IgD-negative memory B cell (primary cell): ENCODE measurements around the gene HIC1. TPM values are rescaled to one million over a fixed set of nuclear protein-coding genes. Genes with fewer than 3 reads are reported as not detected.
A peak's percentile ranks its signal among the peaks of the same experiment; 100 is the strongest.

Experiments used
- H3K27ac Mint-ChIP-seq, 3 donors: one replicate each; pipeline ENCODE4 v1.8.0; 2020 to 2022; ENCODE audit warnings: mild to moderate bottlenecking in 3 of 3, mixed read lengths in 3 of 3, moderate library complexity in 1 of 3
- H3K27me3 Mint-ChIP-seq: one replicate; pipeline ENCODE4 v1.8.0; 2021; ENCODE audit warnings: mixed read lengths
- H3K36me3 Mint-ChIP-seq: one replicate; pipeline ENCODE4 v1.8.0; 2020; ENCODE audit warnings: mild to moderate bottlenecking, mixed read lengths
- H3K4me1 Mint-ChIP-seq, 3 donors: one replicate each; pipeline ENCODE4 v1.8.0; 2020 to 2022; ENCODE audit warnings: mixed read lengths in 3 of 3, mild to moderate bottlenecking in 1 of 3
- H3K4me3 Mint-ChIP-seq, 4 donors: one replicate each; pipeline ENCODE4 v1.8.0; 2020 to 2022; ENCODE audit warnings: mild to moderate bottlenecking in 4 of 4, mixed read lengths in 4 of 4, moderate library complexity in 3 of 4
- H3K9me3 Mint-ChIP-seq, 3 donors: one replicate each; pipeline ENCODE4 v1.8.0; 2020 to 2021; ENCODE audit warnings: mixed read lengths in 3 of 3, mild to moderate bottlenecking in 1 of 3
- polyA plus RNA-seq: library from polyadenylated mRNA; unstranded; fragments of 300-500 nt; fragmentation: Illumina TruSeq; gene quantifications from one replicate; pipeline ENCODE4 v1.2.3, GENCODE V29; 2021

HIC1 gene
- polyA plus RNA-seq, 1 donor from 2014 or later = 0.88 TPM

DNA sequence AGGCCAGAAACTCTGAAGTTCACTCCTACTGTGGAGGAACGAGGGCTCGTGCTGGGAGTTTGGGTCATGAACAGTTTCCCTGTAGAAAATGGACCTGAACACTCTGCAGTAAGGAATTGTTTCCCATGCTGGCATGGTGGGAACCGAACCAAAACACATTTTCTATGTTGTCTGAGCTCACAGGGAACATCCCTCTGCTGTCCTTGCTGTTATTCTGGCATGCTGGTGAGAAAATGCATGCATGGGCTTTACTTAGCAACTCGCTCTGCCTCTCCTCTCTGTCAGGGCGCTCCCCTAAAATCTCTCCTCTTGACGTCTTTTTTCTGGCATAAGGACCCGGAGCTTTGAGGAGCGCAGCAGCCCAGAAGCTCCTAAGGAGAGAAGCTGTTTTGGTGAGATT lies 35.2 kb upstream of the HIC1 start:
- peaks cover 3 to 13% (median 12%) of the 10 kb centered on the region in 3 donors for H3K4me1 Mint-ChIP-seq
- H3K9me3 Mint-ChIP-seq = no peaks in the 10 kb centered on the region
- H3K36me3 Mint-ChIP-seq = no peaks in the 10 kb centered on the region
- H3K27ac Mint-ChIP-seq = peak overlapping the region in 1 of 3 donors; percentile 82
- peaks cover 22% of the 10 kb centered on the region for H3K27me3 Mint-ChIP-seq
- H3K4me3 Mint-ChIP-seq = no peak overlapping the region

DNA sequence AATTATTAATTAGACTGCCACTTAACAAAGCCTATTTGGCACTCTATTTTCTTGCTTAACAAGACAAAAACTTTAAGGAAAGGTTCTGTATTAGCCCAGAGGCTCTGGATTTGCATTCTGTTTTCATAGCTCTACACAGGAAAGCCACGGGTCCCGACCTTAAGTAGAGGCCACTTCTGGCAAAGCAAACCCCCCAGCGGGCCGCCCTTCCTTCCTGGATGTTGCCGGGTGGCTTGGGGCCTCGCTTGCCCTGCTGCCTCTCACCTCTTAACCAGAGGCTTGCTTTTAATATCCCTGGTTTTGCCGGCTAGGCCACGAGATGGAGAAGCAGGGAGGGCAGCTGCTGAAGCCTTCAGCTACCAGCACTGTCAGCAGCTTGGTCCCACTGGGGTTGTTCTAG lies 34.2 kb upstream of the HIC1 start:
- no peak overlapping the region for H3K27ac Mint-ChIP-seq
- no peaks in the 10 kb centered on the region for H3K36me3 Mint-ChIP-seq
- H3K9me3 Mint-ChIP-seq = no peaks in the 10 kb centered on the region
- peaks cover 21% of the 10 kb centered on the region for H3K27me3 Mint-ChIP-seq
- H3K4me1 Mint-ChIP-seq = peaks cover 6 to 13% (median 12%) of the 10 kb centered on the region in 3 donors
- H3K4me3 Mint-ChIP-seq = no peak overlapping the region

DNA sequence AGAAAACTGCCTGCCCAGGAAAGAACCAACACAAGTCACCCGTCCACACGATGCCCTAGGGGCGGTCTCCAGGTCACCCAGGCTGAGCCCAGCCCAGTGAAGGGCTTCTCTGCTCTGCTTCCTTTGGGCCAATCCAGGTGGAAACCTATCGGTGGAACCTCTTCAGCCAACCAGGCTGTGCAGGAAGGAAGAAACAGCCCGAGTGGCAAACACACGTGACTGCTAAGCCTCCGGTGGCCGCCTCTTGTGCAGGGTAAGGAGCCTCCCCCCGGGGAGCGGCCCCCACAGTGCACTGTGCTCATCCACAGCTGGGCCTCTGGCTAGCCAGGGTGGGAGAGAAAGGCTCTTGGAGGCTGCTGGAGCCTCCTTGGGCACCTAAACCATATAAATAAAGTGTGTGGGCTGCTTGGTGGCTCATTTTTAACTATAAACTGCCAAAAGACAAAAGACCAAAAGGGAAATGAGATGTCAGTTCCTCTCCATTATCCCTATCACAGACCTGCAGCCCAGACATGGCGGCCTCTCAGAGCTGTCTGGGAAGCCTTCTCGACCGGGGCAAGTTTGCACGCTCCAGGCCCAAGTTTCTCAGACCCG lies 32.2 kb upstream of the HIC1 start:
- Mint-ChIP-seq H3K36me3 (no peaks in the 10 kb centered on the region), H3K27ac (no peak overlapping the region), H3K4me3 (peak overlapping the region; percentile 41 to 69 (median 48)), H3K27me3 (peaks cover 34% of the 10 kb centered on the region), H3K4me1 (peaks cover 6 to 18% (median 15%) of the 10 kb centered on the region in 3 donors), H3K9me3 (no peaks in the 10 kb centered on the region)

DNA sequence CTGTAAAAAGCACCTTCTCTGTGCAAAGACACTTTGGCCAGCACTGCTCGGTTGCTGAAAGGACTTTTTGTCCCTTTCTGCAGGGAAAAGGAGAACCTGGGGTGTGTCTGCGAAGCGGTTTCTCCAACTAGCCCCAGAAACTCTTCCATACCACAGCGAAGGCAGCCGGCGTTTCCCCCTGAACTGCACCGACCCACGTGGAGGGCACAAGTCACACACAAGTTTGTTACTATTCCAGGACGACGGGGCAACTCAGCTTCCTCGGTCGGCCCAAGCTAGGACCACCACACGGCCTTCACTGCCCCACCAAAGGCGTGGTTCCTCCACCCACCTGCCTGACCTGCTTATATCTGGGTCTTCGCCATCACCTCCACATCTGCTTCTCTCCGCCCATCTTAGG lies 31.6 kb upstream of the HIC1 start:
- H3K27me3 Mint-ChIP-seq = peaks cover 38% of the 10 kb centered on the region
- H3K4me1 Mint-ChIP-seq = peaks cover 4 to 18% (median 13%) of the 10 kb centered on the region in 3 donors
- no peaks in the 10 kb centered on the region for H3K36me3 Mint-ChIP-seq
- H3K4me3 Mint-ChIP-seq = peak overlapping the region; percentile 5 to 69 (median 32)
- no peaks in the 10 kb centered on the region for H3K9me3 Mint-ChIP-seq
- no peak overlapping the region for H3K27ac Mint-ChIP-seq

DNA sequence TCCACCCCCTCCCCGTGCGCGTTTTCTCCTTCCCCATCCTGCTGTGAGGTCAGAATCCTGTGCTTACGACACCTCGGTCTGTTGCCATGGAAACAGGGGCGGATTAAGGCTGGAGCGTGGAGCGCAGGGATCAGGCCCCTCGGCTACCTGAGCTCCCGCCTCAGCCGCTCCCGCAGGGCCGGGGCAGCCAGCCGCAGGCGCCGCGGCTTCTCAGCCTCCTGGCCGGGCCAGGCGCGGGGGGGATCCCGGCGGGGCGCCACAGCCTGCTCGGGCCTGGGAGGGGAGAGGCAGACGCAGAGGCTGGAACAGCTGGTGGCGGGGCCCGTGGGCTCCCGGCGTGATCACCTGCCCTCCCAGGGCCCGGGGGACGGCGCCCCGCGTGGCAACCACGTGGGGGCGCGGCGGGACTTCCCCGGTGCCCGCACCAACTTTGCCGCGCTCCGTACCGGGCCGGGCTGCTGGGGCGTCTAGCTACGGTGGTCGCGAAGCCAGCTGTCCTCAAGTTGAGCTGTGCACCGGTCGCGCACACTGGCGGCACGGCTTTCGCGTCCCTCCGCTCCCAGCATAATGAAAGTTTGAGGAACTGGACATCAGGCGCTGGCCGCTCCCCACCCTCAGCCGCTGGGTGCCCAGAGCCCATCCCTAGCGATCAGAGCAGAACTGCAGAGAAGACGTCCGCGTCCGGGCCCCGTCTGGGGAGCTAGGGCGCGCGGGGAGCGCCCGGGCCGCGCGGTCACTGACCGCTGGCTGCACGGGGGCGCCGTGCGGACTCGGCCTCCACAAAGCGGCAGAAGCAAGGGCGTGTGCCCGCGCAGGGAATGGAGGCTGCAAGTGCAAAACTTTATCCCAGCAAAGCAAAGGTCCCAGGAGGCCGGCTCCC lies 31.0 kb upstream of the HIC1 start:
- peaks cover 4 to 18% (median 13%) of the 10 kb centered on the region in 3 donors for H3K4me1 Mint-ChIP-seq
- H3K27me3 Mint-ChIP-seq = peaks cover 41% of the 10 kb centered on the region
- H3K36me3 Mint-ChIP-seq = no peaks in the 10 kb centered on the region
- no peak overlapping the region for H3K27ac Mint-ChIP-seq
- peak overlapping the region in 3 of 4 donors; percentile 68 to 94 (median 70) for H3K4me3 Mint-ChIP-seq
- H3K9me3 Mint-ChIP-seq = no peaks in the 10 kb centered on the region

DNA sequence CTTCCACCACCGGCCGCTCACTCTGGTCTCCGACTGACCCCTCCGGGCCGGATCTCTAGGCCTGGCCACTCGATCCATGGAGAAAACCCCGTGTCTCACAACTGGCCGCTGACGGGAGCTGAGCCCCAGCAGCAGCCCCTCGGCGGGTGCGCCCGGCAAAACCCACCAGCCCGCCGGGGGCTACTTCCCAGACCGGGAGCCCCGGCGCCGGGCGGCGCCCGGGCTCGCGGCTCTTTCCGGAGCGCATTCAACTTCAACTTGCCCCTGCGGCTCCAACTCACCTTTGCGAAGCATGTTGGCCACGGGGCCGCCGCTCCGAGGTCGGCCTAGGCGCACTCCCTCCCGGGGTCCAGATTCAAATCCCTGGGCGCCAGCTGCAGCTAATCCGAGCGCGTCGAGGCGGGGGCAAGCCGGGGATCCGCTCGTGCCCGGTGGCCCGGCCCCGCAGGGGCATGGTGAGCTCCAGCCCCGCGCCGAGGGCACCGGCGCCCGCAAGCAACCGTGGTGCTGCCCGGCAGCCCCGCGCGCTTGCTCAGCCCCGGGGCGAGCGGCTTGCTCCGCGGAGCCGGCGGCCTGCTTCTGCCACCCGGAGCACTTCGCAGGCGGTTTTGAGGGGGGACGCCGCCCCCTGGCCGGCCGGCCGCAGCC lies 30.2 kb upstream of the HIC1 start:
- Mint-ChIP-seq H3K27me3 (peaks cover 39% of the 10 kb centered on the region), H3K4me1 (peaks cover 4 to 18% (median 13%) of the 10 kb centered on the region in 3 donors), H3K9me3 (no peaks in the 10 kb centered on the region), H3K27ac (no peak overlapping the region), H3K36me3 (no peaks in the 10 kb centered on the region), H3K4me3 (peak overlapping the region in 2 of 4 donors; percentile 68 to 77)

DNA sequence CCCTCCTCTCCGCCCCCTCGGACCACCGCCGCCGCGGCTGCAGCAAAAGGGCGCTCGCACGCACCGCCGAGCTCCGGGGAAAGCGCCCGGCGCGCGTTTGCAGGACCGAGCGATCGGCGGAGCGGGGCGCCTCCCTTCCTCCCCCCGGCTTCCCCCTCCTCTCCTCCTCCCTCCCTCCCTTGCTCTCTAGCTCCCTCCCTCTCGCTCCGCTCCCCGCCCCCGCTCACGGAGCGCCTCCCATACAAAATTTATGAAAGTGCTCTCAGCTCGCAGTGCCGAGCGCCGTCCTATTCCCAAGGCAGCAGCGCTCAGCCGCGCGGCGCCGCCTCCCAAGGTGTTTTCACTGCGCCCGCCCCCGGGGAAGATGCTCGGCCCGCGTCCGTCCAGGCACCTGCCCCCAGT lies 29.7 kb upstream of the HIC1 start, which contains the start of gene RTN4RL1:
Gene RTN4RL1 (minus strand): TSS at position 115 of the 402 bp plus-strand sequence. CDS start 469 bp downstream, outside the sequence.
- Mint-ChIP-seq H3K27ac (peak within 1 kb of the TSS in 1 of 3 donors; percentile 36), H3K36me3 (no peaks in the 10 kb centered on the region), H3K9me3 (no peaks in the 10 kb centered on the region), H3K4me1 (peaks cover 4 to 18% (median 13%) of the 10 kb centered on the region in 3 donors), H3K27me3 (peaks cover 37% of the 10 kb centered on the region), H3K4me3 (peak within 1 kb of the TSS; percentile 63 to 94 (median 82))

DNA sequence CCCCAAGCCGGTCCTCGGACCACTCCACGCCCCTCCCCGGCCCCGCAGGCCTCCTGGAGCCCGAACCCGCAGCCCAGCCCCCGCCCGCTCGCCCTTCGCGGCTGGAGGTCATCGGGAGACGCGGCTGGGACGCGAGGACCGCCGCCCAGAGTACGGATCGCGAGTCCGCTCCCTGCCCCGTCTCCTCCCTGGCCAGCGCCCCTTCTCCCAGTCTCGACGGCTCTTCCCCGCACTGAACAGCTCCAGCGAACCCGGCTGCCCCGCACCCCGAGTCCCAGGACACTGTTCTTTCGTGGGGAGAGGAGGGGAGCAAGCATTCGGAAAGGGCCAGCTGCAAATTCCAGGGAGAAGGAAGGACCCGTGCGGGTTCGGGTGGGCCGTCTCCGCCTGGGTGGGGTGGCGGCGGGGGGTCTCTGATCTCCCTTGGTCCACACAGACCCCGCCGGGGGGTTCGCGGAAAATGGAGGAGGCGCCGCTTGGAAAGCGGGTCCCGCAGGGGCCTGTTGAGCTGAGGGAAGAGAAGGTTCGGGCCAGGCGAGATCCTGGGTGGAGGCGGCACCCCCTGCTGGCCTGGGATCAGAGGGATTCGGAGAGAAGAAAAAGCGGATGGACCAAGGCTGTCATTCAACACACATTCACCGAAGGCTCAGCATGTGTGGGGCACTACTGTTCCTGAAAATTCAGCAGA lies 29.1 kb upstream of the HIC1 start:
- peak overlapping the region; percentile 63 to 92 (median 82) for H3K4me3 Mint-ChIP-seq
- peak overlapping the region in 1 of 3 donors; percentile 36 for H3K27ac Mint-ChIP-seq
- H3K27me3 Mint-ChIP-seq = peaks cover 35% of the 10 kb centered on the region

DNA sequence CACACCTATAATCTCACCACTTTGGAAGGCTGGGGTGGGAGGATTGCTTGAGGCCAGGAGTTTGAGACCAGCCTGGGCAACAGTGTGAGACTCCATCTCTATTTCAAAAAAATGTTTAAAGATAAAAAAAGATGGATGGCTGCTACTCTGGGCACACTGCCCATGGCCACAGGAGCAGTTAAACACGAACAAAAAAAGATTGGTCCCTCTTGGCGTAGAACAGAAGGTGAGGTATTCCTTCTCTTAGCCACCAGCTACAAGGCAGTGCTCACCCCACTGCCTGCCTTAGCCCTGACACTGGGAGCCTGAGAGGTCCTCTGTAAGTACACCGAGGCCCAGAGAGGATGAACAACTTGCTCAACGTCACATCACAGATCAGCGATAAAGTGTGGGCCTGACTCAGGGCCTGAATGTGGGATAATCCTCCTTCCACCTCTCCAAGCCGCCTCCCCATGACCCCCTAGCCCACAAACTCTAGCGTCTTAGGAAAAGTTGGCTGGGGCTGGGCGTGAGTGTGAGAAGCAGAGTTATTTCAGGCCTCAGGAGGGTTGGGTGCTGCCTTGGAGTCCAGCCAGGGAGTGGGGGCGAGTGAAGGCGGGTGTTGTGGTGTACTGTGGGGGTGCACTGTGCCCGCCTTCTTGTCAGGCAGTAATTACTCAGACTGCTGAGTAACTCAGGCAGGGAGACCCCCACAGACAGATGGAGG lies 27.2 kb upstream of the HIC1 start:
- Mint-ChIP-seq H3K9me3 (no peaks in the 10 kb centered on the region), H3K27ac (peak overlapping the region in 2 of 3 donors; percentile 59 to 86), H3K27me3 (peaks cover 35% of the 10 kb centered on the region), H3K4me1 (peaks cover 9 to 20% (median 19%) of the 10 kb centered on the region in 3 donors), H3K4me3 (peak overlapping the region in 3 of 4 donors; percentile 12 to 93 (median 86)), H3K36me3 (no peaks in the 10 kb centered on the region)

More for the DNA sequence above, 29.1 kb upstream of the HIC1 start:
- Mint-ChIP-seq H3K9me3 (no peaks in the 10 kb centered on the region), H3K4me1 (peaks cover 6 to 23% (median 15%) of the 10 kb centered on the region in 3 donors), H3K36me3 (no peaks in the 10 kb centered on the region)

DNA sequence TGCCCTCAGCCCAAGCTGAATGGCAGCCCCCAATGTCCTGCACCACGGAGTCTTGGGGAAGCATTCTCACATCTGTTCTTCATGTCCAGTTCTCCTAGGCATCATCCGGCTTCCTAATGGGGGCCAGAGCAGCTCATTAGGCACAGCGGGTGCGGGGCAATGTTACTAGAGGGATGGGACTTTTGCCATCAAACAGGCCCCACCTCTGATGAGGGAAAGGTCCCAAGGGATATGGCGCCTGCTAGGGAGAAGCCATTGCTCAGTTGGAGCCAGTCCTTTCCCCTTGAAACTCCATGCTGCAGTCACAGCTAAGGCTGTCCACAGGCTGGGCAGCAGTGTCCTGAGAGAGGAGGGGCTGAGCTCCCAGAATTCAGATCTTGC lies 26.7 kb upstream of the HIC1 start:
- Mint-ChIP-seq H3K9me3 (no peaks in the 10 kb centered on the region), H3K36me3 (no peaks in the 10 kb centered on the region), H3K4me1 (peaks cover 11 to 20% (median 20%) of the 10 kb centered on the region in 3 donors), H3K27me3 (peaks cover 30% of the 10 kb centered on the region), H3K4me3 (peak overlapping the region in 2 of 4 donors; percentile 28 to 93), H3K27ac (peak overlapping the region in 1 of 3 donors; percentile 86)

DNA sequence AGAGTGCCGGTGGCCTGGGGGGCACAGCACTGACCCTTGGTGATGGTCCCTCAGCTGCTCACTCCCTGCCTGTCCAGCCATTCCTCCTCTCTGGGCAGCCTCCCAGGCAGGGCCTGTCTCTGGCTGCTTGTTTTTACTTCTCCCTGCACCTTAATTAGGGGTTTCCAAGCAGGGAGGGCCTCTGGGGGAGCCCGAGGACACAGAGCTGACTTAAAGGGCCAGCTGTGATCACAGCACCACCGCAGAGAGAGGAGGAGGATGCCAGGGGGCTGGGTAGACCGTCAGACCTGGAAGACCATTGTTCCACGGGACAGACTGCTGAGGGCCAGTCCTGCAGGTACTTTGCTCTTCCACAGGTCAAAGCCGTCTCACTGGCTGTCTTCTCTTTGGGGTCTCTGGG lies 26.2 kb upstream of the HIC1 start:
- Mint-ChIP-seq H3K27ac (peak overlapping the region in 1 of 3 donors; percentile 86), H3K4me3 (peak overlapping the region in 3 of 4 donors; percentile 22 to 93 (median 28)), H3K9me3 (no peaks in the 10 kb centered on the region), H3K4me1 (peaks cover 11 to 21% (median 20%) of the 10 kb centered on the region in 3 donors), H3K27me3 (peaks cover 28% of the 10 kb centered on the region), H3K36me3 (no peaks in the 10 kb centered on the region)

DNA sequence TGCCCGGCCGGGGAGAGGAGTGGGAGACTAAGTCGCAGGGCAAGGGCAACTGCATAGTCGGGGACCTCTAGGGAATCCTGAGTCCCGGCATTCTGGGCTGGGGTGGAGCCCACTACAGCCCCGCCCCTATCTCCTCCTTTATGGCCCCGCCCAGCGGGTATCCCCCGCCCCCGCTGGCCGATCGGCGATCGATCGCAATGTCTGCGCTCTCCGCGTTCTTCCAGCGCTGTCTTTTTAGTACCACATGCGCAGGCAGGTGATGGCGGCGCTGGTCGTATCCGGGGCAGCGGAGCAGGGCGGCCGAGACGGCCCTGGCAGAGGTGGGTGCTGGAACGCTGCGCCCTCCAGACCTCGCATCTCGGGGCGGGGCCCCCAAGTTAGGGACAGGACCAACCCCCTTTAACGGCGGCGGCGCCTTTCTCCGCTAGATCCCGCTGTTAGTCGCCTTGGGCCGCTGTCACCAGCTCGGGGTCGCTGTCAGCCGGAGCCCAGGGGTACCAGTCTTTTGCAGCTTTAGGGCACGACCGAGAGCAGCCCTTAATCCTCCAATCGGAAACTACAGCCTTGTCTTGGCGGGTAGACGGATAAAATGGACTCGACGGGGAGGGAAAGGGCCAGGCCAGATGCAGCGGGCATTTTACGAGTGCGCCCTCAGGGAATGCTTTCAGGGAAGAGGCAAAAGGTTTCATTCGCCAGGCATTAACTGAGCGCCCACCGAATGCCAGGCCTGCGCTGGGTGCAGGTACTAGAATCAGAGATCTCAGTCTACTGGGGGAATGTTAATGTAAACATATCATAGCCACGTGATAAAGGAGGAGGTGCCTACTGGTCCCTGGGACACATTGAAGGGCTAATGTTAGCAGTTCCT lies 24.8 kb upstream of the HIC1 start, which contains the start of gene DPH1:
Gene DPH1 (plus strand): TSS at position 243 of the 868 bp plus-strand sequence. CDS start 17 bp downstream, at position 260.
- no peaks in the 10 kb centered on the region for H3K9me3 Mint-ChIP-seq
- H3K27ac Mint-ChIP-seq = peak within 1 kb of the TSS; percentile 86 to 97 (median 88)

DNA sequence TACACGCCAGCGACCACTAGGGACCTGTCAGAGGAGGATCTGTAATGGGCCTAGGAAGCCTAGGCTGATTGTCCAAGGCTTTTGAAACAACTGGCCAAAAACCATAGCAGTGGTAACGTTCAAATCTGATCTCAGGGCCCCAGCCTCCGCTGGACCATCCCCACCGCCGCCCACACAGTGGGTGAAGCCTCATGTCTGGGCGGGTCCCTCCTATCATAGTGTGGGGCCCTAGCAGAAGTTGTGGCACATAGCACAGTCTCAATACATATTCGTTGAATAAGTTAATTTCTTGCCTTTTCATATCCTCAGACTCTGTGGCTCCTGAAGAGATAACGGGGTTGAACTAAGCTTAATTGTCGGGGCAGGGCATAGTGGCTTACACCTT lies 24.1 kb upstream of the HIC1 start:
- no peaks in the 10 kb centered on the region for H3K9me3 Mint-ChIP-seq
- peak overlapping the region; percentile 93 to 98 (median 96) for H3K4me3 Mint-ChIP-seq
- peaks cover 9 to 21% (median 20%) of the 10 kb centered on the region in 3 donors for H3K4me1 Mint-ChIP-seq
- H3K36me3 Mint-ChIP-seq = no peaks in the 10 kb centered on the region
- peaks cover 24% of the 10 kb centered on the region for H3K27me3 Mint-ChIP-seq
- H3K27ac Mint-ChIP-seq = peak overlapping the region; percentile 70 to 97 (median 88)

More for the DNA sequence above, 24.8 kb upstream of the HIC1 start, which contains the start of gene DPH1:
- Mint-ChIP-seq H3K36me3 (no peaks in the 10 kb centered on the region), H3K4me1 (peaks cover 11 to 21% (median 20%) of the 10 kb centered on the region in 3 donors), H3K27me3 (peaks cover 25% of the 10 kb centered on the region), H3K4me3 (peak within 1 kb of the TSS; percentile 93 to 98 (median 96))
